HG03159 (cell line): ENCODE data around the gene TRAF3IP1.
"Not testable (repeated sequence)": the region's sequence is repeated elsewhere in the genome, so short reads cannot be mapped to it uniquely, and the experiment has no call there.

Experiments
- ATAC-seq: cut with Tn5 transposase; IDR thresholded peaks from one replicate; pipeline ENCODE4 v1.9.1; 2021; ENCODE audit warnings: mild to moderate bottlenecking, moderate library complexity; ENCODE audit not compliant: unreplicated experiment

TRAF3IP1 gene

DNA sequence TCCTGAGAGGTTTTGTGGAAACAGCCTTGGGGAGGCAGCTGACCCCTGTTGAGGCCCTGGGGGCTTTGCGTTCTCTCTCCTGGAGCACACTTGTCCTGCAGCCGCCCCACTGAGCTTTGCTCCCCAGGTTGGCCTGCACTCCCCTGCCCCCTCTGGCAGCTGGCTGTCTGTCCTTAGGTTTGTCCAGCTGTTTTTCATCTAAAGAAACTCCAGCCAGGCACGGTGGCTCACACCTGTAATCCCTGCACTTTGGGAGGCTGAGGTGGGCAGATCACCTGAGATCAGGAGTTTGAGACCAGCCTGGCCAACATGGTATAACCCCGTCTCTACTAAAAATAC lies 84.9 kb downstream of the TRAF3IP1 start:
- not testable (repeated sequence) for ATAC-seq

DNA sequence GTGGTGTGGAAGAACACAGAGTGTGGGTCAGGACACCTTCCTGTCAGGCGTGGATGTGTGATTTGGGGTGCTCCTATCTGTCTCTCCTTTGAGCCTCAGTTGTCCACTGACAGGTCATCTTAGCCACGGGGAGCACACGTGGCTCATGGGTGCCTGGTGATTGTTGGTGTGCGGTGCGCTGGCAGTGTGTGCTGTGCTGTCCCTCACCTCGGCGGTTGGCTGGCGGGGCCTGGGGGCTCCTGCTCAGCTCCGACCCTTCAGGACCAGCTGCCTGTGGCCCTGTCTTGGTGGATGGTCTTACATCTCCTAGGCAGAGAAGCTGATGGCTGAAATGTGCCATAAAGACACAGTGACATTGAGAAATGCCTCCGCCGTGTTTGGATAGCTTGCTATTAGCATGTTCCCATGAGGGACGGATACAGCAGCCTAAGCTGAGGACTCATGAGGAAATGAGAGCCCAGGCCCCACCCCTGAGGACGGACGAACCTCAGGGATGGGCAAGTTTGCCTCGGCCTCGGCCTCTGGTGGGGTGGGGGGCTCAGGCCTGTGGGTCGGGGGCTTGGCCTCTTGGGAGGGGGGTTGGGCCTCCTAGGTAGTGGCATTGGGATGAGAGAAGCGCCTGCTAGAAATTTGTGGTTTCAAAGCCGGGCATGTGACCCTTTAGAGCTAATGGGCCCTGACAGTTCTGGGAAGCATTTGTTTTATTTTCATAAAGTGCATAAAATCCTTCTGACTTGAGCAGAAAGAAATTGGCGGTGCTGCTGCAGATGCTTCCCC lies 86.1 kb downstream of the TRAF3IP1 start:
- ATAC-seq: no peak

DNA sequence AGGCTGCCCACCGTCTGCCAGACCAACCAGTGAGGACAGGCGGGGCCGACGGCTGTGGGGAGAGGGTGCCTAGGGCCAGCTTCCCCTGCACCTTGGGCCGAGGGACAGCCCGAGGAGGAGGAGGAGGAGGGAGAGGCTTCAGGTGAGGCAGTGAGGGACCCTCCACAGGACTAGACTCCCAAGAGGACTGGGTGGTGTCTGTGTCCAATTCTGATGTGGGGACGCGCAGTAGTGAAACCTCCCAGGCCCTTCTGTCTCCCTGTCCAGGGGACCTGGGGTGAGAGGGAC lies 86.6 kb downstream of the TRAF3IP1 start:
- no peak for ATAC-seq

DNA sequence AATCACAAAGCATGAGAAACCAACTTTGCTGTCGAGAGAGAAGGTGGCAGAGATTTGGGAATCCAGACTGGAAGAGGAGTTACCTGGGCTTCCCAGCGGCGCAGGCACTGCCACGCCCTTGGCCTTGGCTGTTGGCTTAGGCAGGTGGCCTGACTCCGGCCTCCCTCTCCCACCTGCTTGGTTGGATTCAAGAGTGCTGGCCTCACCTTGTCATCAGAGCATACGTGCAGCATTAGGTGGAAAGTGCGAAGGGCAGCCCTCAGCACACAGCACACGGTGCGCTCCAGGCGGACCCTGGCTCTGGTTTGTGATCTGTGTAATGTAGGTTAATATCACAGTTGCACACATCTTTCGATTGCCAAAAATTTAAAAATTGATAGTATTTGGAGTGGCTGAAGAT lies 87.2 kb downstream of the TRAF3IP1 start:
- no peak for ATAC-seq

DNA sequence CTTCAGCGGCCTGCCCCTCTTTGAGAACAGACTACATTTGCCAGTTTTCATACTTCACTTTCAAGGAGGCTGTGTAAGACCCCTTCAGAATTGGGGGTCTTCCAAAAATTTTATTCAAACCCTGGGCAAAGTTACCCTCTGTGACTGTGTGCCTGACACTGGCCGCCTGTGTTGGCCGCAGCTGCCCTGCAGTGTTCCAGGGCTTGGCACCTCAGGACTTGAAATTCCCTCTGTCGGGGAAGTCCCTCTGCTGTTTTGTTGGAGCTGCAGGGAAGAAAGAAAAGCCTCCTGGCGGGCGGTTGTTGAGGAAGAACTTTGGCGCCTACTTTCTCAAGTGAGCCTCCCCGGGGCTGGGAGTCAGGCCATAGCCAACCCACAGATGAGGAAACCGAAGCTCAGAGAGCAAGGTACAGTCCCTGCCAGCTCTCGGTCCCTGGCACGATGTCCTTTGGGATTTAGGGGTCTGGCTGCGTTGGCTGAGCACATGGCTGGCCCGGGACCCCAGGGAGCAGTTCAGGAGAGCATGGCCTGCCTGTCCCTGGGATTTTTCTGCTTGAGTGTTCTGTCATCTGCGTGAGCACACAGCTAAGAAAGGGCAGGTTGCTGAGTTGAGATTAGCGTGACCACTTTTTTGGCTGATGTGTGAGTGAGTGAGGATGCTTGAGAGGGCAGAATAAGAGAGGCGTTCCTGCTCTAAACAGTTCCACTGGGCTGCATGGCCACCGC lies 88.5 kb downstream of the TRAF3IP1 start:
- no peak for ATAC-seq

DNA sequence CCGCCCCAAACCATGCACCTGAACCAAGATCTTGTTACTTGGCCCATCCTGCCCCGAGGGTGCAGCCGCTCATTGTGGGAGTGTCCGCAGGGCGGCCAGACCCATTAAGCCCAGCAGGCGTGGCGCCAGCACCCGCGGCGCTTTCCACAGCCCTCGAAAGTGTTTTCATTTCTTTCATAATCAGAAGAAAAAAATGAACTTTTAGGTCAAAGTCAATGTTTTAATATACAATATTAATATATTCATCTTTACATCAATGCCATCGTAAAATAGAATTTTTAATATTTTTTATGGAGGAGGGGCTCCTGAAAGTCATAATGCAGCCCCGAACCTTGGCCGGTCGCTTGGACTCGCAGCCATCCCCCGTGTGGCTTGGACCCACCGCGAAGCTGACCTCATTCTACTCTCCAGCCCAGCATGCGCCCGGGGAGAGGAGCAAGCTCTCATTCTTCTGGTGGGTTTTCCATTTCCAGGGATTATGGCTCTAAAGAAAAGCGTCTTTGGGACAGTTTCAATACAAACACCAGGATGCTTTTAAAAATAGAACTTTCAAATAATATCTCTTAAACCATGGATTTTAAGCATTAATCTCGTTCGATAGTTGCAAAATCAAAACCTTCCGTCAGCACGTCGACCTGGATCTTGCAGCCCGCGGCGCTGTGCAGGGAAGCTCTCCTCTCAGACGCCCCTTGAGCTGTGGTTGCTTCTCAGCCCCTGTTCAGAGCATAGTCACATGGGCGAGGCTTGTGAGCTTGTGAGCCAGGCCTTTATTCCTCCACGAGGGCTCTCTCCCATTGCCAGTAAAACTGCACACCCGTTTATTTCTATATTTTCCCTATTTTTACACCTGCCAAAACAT lies 89.3 kb downstream of the TRAF3IP1 start:
- no peak for ATAC-seq

DNA sequence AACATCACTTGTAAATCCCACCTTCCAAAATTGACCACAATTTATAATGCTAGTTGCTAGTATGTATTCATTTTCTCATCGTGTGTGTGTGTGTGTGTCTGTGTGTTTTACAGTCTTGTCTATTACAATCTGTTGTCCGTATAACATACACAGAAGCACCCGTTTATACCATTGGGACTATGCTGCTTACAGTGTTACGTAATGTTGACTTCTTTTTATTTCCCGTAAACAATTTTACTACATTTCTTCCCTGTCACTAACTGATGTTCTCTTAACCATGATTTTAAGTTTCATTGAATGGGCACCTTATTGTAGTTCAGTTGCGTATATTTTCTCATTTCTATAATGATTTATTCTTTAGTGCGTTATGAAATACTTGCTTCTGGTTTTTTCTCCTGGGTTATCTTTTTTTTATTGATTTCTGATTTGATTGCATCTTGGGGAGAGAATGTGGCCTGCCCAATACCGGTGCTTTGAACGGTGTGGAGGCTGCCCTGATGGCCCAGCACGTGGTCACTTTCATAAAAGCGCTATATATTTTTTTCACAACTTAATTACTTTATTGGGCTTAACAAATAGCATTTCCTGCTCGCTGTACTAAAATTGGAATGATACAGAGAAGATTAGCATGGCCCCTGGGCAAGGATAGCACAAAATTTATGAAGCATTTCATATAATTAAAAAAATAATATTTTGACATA lies 91.9 kb downstream of the TRAF3IP1 start:
- ATAC-seq: no peak

DNA sequence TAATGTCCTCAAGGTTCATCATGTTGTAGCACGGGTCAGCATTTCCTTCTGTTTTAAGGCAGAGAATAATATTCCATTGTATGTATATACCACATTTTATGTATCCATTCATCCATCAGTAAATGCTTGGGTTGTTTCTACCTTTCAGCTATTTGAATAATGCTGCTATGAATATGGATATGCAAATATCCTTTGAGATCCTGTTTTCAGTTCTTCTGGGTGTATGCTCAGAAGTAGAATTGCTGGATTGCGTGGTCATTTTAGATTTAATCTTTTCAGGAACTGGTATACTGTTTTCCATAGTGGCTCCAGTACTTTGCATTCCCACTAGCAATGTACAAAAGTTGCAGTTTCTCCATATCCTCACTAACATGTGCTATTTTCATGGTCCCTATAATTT lies 93.0 kb downstream of the TRAF3IP1 start:
- ATAC-seq: no peak

DNA sequence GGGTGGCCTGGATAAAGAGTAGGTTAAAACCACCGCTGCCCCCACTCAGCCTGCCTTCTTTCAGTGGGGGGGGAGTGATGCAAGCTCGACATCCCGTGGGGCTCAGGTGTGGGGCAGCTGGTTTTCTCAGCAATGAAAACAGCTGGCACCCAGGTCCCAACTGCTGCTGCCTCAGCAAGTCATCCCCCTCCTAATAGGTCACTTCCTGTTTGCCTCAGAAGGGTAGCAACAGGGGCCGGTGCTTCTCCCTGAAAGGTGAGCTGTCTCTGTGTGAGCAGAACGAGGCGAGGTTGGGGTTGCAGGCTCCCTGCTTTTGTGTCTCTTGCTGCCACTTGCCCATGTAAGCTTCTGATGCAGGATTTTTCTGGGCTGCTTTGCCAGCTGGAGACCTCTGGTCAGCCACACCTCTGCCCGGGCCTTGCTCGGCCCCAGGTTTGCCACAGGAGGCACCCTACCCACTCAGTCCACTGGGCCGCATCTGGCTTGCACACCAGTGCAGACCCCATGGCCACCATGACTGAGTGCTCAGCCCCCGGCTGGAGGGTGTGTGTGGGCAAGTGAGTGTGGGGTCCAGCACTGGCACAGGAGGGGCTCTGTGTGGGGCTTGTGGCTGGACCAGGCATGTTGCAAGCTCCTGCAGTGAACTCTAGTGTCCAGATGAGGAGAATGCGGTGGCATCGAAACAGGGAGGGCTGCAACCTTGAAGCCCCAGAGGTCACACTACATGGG lies 94.9 kb downstream of the TRAF3IP1 start:
- no peak for ATAC-seq

DNA sequence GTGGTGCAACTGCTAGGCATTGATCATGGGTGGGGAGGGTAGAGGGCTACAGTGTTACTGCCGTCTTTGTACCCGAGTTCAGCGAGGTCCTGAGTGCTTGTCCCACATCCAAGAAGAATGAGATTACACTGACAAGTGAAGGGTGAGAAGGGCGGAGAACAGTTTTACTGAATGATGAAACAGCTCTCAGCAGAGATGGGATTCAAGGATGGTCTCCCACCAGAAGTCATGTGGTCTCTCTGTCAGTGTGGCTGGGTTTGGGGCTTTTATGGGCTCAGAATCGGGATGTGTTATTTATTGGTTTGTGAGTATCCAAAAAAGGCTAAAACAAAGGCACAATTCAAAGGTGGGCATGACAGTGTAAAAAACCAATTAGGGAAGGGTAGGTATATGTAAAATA lies 95.6 kb downstream of the TRAF3IP1 start:
- ATAC-seq: no peak

DNA sequence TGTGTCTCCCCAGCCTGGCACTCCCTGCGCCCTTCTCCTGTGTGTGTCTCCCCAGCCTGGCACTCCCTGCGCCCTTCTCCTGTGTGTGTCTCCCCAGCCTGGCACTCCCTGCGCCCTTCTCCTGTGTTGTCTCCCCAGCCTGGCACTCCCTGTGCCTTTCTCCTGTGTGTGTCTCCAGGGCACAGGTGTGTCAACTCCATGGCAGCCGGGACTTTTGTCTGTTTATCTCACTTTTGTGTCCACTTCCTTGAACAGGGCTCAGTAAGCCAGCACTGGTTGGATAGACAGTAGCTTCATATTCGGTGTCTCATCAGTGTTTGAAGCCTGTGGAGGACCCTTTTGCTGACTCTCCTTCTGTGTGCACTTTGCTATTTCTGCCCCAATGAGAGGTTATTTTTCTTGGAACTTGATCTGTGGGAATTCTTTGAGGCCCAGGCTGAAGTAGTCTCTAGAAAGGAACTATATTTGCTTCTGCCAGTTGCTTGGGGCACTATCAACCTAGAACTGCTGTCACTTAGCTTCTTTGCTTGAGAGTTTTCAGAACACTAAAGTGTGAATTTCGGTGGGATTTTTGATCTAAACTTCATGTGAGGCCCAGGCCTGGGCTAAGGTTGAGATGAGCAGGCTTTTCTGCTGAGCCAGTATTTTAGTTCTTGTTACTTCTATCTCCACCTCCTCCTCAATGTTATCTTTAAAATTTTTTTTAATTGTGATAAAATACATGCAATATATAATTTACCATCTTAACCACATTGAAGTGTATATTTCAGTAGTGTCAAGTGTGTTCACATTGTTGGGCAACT lies 98.1 kb downstream of the TRAF3IP1 start:
- ATAC-seq: no peak

DNA sequence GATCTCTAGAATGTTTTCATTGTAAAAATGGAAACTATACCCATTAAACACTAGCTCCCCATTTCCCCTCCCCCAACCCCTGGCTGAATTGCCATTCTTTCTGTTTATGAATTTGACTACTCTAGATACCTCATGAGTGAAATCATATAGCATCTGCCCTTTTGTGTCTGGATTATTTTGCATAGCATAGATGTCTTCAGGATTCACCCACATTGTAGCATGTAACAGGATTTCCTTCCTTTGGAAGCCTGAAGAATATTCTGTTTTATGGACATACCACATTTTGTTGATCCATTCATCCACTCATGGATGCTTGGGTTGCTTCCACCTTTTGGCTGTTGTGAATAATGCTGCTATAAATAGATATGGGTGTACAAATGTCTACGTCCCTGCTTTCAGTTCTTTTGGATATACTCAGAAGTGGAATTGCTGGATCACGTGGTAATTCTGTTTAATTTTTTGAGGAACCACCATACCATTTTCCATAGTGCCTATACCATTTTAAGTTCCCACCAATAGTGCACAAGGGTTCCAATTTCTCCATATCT lies 98.8 kb downstream of the TRAF3IP1 start:
- ATAC-seq: no peak

DNA sequence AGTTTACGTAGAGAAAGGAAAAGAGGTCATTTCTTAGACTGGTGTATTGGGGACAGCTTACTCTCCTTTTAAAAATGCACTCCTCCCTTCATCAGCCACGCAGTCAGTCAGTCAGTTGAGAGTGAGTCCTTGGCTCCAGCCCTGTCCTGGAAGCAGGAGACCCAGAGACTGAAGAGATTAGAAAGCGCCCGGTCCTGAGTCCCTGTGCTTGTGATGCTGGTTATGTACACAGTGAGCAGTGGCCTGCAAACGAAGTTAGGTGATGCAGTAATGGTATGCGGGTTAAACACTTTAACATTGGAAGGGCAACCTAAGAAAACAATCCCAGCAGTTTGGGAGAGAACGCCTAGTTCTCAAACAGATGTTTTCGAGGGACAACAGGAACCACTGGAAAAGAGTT lies 100.1 kb downstream of the TRAF3IP1 start:
- ATAC-seq: no peak

DNA sequence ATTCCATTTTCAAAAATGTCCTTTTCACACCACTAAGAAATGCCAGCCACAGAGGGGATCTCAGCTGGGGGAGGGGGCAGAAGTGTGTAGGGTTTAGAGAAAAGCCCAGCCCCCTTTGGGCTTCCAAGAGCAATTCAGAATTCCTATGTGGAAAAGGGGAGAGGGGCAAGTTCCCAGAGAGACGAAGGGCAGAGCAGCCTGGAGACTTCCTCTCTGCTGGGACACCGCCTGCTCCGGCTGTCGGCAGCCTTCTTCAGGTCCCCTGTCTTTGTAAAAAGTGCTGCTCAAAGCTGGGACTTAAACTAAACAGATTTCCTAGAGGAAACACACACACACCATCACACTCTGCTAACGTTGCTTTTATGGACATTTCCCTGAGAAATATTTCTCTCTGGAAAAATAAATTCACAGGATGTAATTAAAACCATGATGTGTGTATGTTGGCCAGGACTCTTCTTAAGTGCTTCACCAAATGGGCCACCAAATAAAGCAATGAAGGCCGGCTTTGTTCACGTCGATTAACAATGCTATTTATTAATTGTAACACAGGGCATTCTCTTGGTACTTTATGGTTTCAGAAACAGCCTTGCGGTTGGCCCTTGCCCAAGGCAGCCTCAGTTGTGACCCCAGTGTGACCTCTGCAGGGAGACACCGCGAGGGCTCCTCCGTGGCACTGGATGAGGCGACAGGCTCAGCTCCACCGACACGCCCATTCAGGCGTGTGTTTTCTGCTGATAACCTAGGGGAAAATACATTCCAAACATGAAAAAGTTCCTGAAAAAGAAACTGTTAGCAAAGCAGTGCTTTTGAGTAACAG lies 100.8 kb downstream of the TRAF3IP1 start:
- no peak for ATAC-seq

DNA sequence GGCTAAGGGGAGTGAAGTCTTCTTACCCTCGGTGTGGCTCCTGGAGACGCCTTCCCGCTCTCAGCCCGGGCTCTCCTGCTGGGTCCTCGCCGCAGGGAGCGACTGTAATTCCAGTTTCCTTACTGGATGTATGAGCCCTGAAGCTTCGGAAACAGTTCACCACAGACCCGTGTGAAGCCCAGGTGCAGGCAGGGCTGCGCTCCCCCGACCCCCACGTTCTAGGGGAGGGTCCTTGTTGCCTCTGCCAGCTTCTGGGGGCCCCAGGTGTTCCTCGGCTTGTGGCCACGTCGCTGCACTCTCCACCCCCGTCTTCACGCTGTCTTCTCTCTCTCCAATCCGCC lies 101.3 kb downstream of the TRAF3IP1 start:
- no peak for ATAC-seq

DNA sequence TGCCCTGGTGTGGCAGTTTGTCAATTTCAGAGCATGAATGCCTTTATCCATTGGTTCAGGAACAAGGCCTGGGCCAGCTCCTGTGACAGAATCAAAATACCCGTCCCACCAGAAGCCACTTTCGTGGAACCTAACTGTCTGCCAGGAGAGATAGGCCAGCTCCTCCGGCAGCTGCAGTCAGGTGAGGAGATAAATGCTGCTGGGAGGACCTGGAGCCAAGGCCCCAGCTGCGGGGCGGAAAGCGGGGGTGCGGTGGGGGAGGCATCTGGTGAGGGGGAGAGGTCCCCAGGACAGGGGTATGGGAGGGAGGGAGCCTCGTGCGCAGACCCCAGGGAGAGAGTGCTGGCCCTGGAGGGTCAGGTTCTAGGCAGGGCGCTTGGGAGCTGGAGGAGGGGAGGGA lies 102.0 kb downstream of the TRAF3IP1 start:
- no peak for ATAC-seq

DNA sequence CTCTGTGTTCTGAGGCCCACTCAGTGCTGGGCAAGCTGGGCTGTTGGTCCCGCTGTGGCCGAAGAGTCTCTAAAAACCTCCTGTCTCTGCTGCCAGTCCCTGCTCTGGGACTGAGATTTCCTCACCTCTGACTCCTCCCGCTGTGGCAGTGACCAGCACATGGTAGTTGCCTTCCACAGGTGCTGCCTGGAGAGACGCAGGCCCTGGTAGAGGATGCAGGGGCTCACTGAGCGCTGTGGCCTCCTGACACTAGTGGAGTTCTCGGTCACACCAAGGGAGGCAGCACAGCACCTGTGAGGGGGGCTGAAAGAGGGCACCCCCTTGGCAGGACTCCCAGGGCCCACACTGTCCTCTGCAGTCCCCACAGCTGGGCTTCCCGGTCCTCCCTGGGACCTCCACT lies 102.6 kb downstream of the TRAF3IP1 start:
- no peak for ATAC-seq

DNA sequence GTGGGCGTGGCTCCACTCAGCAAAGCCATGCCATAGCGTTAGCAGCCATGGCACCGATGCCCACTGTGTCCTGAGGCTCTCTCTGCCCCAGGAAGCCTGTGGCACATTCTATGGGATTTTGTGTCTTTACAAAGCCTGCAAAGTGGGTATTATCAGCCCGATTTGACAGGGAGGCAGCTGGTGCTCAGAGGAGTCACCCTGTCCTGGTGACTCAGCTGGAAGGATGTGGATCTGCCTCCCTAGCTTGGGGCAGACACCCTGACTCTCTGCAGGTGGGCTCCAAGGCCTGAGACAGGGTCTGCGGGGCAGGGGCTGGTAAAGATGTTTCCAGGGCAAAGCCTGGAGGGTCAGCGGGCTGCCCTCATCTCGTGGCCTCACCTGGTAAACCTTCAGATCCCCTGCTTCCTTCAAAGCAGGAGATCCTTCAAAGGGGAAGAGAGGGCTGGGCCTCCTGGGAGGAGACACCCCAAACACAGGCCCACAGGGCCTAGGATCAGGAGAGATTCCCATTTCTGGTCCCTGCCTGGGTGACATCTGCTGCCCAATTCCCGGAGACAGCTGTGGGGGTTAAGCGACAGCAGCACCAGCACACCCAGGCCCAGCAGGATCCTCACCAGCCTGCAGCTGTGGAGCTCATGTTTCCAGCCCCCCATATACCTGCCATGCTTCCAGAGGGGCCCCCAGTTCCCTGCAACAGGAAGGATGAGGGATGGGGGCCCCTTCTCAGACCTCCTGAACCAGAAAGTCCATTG lies 103.4 kb downstream of the TRAF3IP1 start:
- no peak for ATAC-seq
